ENCODE results near the gene ENTPD2.

- TF ChIP-seq EP300 (IDR thresholded peaks at IDR 0.05) (no peak), POLR2A (IDR thresholded peaks at IDR 0.05) (no peak), CTCF (IDR thresholded peaks at IDR 0.05) (no peak), POLR2AphosphoS5 (IDR thresholded peaks at IDR 0.05) (no peak)
Measured at GRCh38 chr9:137076636-137077009, 22.8 kb upstream of the ENTPD2 start.

Data from upper lobe of left lung (tissue), 4 donors.